Natural killer cell (primary cell): ENCODE results near the gene DENND2A. TPM values are rescaled to one million over a fixed set of nuclear protein-coding genes. Genes with fewer than 3 reads are reported as not detected.

ENCODE experiments used
- ATAC-seq, 3 donors: fragments of 150-1000 bp in 2 of 3; fragments of 200-7000 bp in 1 of 3; cut with Tn5 transposase; 1 replicate in 1 of 3; 2 replicates in 2 of 3; pipeline ENCODE4 v1.10.0; 2021; ENCODE audit warnings: mild to moderate bottlenecking in 2 of 3, moderate library complexity in 2 of 3
- DNase-seq, 2 donors: peaks; one replicate each; pipeline versions ENCODE4 v3.0.0 to v3.0.0-alpha.2; 2013 to 2021; ENCODE audit warnings: mixed read lengths in 1 of 2
- H3K27ac ChIP-seq: one replicate; pipeline ENCODE4 v1.5.1; 2013; ENCODE audit warnings: mild to moderate bottlenecking, low read length
- H3K27me3 ChIP-seq: one replicate; pipeline ENCODE4 v1.6.1; 2013; ENCODE audit warnings: low read length; ENCODE audit not compliant: control insufficient read depth, insufficient read depth
- H3K36me3 ChIP-seq: one replicate; pipeline ENCODE4 v1.6.1; 2013; ENCODE audit warnings: low read length; ENCODE audit not compliant: control insufficient read depth, insufficient read depth
- H3K4me1 ChIP-seq: one replicate; pipeline ENCODE4 v1.6.1; 2013; ENCODE audit warnings: low read length; ENCODE audit not compliant: control insufficient read depth, insufficient read depth
- H3K4me3 ChIP-seq: one replicate; pipeline ENCODE4 v1.5.1; 2013; ENCODE audit warnings: low read length
- H3K9me3 ChIP-seq: one replicate; pipeline ENCODE4 v1.6.1; 2013; ENCODE audit warnings: low read length; ENCODE audit not compliant: control insufficient read depth, insufficient read depth
- H3K27ac Mint-ChIP-seq, 2 donors: one replicate each; pipeline ENCODE4 v1.8.0; 2022; ENCODE audit warnings: mild to moderate bottlenecking in 2 of 2, mixed read lengths in 2 of 2, moderate library complexity in 1 of 2
- H3K27me3 Mint-ChIP-seq, 2 donors: one replicate each; pipeline ENCODE4 v1.8.0; 2022; ENCODE audit warnings: low read depth in 2 of 2, mixed read lengths in 2 of 2
- H3K36me3 Mint-ChIP-seq: one replicate; pipeline ENCODE4 v1.8.0; 2022; ENCODE audit warnings: mixed read lengths
- H3K4me1 Mint-ChIP-seq, 2 donors: one replicate each; pipeline ENCODE4 v1.8.0; 2022; ENCODE audit warnings: mixed read lengths in 2 of 2
- H3K4me3 Mint-ChIP-seq: one replicate; pipeline ENCODE4 v1.8.0; 2022; ENCODE audit warnings: mild to moderate bottlenecking, moderate library complexity, mixed read lengths
- H3K9me3 Mint-ChIP-seq, 2 donors: one replicate each; pipeline ENCODE4 v1.8.0; 2022; ENCODE audit warnings: mixed read lengths in 2 of 2
- CTCF ChIP-seq: fragments of 200-600 bp; IDR thresholded peaks from one replicate; pipeline ENCODE4 v1.8.0; 2022; ENCODE audit warnings: antibody characterized with exemption
- WGBS: methylation state at CpG from one replicate; pipeline ENCODE4 v1.1.7; 2013; ENCODE audit warnings: missing lambda C conversion rate; ENCODE audit not compliant: insufficient coverage; 5-methylcytosine and 5-hydroxymethylcytosine counted together
- intact Hi-C: fragments of 100-400 bp; cut with micrococcal nuclease; formaldehyde crosslinking; loops from one replicate; pipeline ENCODE4 v1.14.2; 2022
- total RNA-seq, 4 donors: library from RNA; stranded (reverse); fragments of 120-200 nt in 1 of 4; gene quantifications; one replicate each; pipeline versions ENCODE4 v1.2.3 to v1.2.4, GENCODE V29; 2013 to 2022

DENND2A gene
- total RNA-seq, 3 donors from 2014 or later (not counting 1 experiment from before 2014, with no cell fraction given): 0.12 TPM; not detected in 2

- Mint-ChIP-seq H3K4me1 (peaks cover 12% of the 10 kb centered on the region in 2 donors), H3K36me3 (no peaks in the 10 kb centered on the region), H3K4me3 (no peak overlapping the region), H3K27me3 (peaks cover 17 to 18% of the 10 kb centered on the region in 2 donors), H3K27ac (no peak overlapping the region), H3K9me3 (no peaks in the 10 kb centered on the region)
- intact Hi-C loops: no loop called here
- no peak for TF ChIP-seq CTCF
- Histone ChIP-seq H3K27ac (no peak overlapping the region), H3K27me3 (no peaks in the 10 kb centered on the region), H3K36me3 (no peaks in the 10 kb centered on the region), H3K4me1 (peaks cover 10% of the 10 kb centered on the region), H3K4me3 (no peak overlapping the region), H3K9me3 (no peaks in the 10 kb centered on the region)
- 38% methylated on average over 1 of the region's 2 CpGs for WGBS
- no peak for ATAC-seq
- DNase-seq: no peak
Observed at GRCh38 chr7:140661124-140661523, 20.5 kb upstream of the DENND2A start.

DNA sequence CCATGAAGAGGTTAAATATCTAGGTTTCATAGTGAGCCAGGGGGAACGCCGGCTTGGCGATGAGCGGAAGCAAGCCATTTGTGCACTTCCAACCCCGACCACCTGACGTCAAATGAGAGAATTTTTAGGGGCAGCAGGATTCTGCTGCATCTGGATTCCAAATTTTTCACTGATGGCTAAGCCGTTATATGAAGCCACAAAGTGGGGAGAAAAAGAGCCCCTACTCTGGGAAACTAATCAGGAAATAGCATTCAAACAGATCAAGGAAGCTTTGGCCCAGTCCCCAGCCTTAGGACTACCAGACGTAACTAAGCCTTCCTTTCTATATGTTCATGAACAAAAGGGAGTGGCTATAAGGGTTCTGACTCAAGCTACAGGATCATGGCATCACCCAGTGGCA is 19.2 kb upstream of the DENND2A start:
- WGBS: 83% methylated on average over 8 of the region's 8 CpGs
- Mint-ChIP-seq H3K4me3 (no peak overlapping the region), H3K9me3 (no peaks in the 10 kb centered on the region), H3K36me3 (no peaks in the 10 kb centered on the region), H3K27me3 (peaks cover 8 to 15% of the 10 kb centered on the region in 2 donors), H3K27ac (no peak overlapping the region), H3K4me1 (peaks cover 17 to 18% of the 10 kb centered on the region in 2 donors)
- no peak overlapping the region for H3K27ac ChIP-seq
- H3K9me3 ChIP-seq: no peaks in the 10 kb centered on the region
- peaks cover 10% of the 10 kb centered on the region for H3K4me1 ChIP-seq
- DNase-seq: no peak
- H3K36me3 ChIP-seq: no peaks in the 10 kb centered on the region
- intact Hi-C loops: loop anchor here (10.0 kb wide), 1 partner anchor 145 kb away; no protein-coding TSS in a partner anchor
- TF ChIP-seq CTCF: no peak
- no peak for ATAC-seq
- no peaks in the 10 kb centered on the region for H3K27me3 ChIP-seq
- no peak overlapping the region for H3K4me3 ChIP-seq

- H3K4me3 ChIP-seq: no peak overlapping the region
- no peaks in the 10 kb centered on the region for H3K9me3 Mint-ChIP-seq
- no peak overlapping the region for H3K27ac Mint-ChIP-seq
- no peak for TF ChIP-seq CTCF
- H3K9me3 ChIP-seq: no peaks in the 10 kb centered on the region
- H3K4me3 Mint-ChIP-seq: no peak overlapping the region
- H3K4me1 ChIP-seq: peaks cover 14% of the 10 kb centered on the region
- 96% methylated on average over 9 of the region's 9 CpGs for WGBS
- no peak overlapping the region for H3K27ac ChIP-seq
- no peak for ATAC-seq
- no peaks in the 10 kb centered on the region for H3K27me3 ChIP-seq
- H3K27me3 Mint-ChIP-seq: peaks cover 0 to 14% of the 10 kb centered on the region in 2 donors
- intact Hi-C loops: loop anchor here (10.0 kb wide), 1 partner anchor 143 kb away; no protein-coding TSS in a partner anchor
- H3K4me1 Mint-ChIP-seq: peaks cover 25 to 30% of the 10 kb centered on the region in 2 donors
- H3K36me3 Mint-ChIP-seq: no peaks in the 10 kb centered on the region
- no peak for DNase-seq
- no peaks in the 10 kb centered on the region for H3K36me3 ChIP-seq
Observed at GRCh38 chr7:140657891-140658290, 17.3 kb upstream of the DENND2A start.
